Panc1 (cell line): ENCODE measurements around the gene PTPRN. TPM values are rescaled to one million over a fixed set of nuclear protein-coding genes. Genes with fewer than 3 reads are reported as not detected.

Experiments used
- ATAC-seq: fragments of 200-7000 bp; cut with Tn5 transposase; 2 replicates; pipeline ENCODE4 v1.9.1; 2020; ENCODE audit warnings: mild to moderate bottlenecking, moderate library complexity
- BruUV-seq: library from RNA; stranded (reverse); fragments of 400-500 nt; replicated peaks from 2 replicates; lab custom pipeline; 2021; lab: Mats Ljungman, UMichigan
- CTCF ChIA-PET: fragments of 300-600 bp; sonication (Branson Sonifier 250); formaldehyde crosslinking; loops from one replicate; lab custom pipeline; 2022; ENCODE audit warnings: antibody characterized with exemption; lab: Charles Lee
- POLR2A ChIA-PET: fragments of 300-600 bp; sonication (Branson Sonifier 250); formaldehyde crosslinking; loops from one replicate; lab custom pipeline; 2022; ENCODE audit warnings: antibody characterized with exemption; lab: Charles Lee
- DNase-seq: peaks from one replicate; pipeline ENCODE4 v3.0.0-alpha.2; 2010; ENCODE audit warnings: low read depth, low spot score
- H3K27ac ChIP-seq: 2 replicates; pipeline ENCODE4 v1.5.1; 2011; ENCODE audit warnings: mild to moderate bottlenecking, low read length, inconsistent platforms
- H3K27me3 ChIP-seq: fragments of 200-500 bp; sonication (Bioruptor generic); 2 replicates; pipeline ENCODE4 v1.6.0; 2014; ENCODE audit warnings: low read length, inconsistent platforms; ENCODE audit not compliant: control insufficient read depth, insufficient read depth
- H3K36me3 ChIP-seq: fragments of 200-500 bp; sonication (Bioruptor generic); 2 replicates; pipeline ENCODE4 v1.5.1; 2014; ENCODE audit warnings: inconsistent platforms, mild to moderate bottlenecking, low read length, moderate library complexity; ENCODE audit not compliant: control insufficient read depth, insufficient read depth
- H3K4me1 ChIP-seq: 2 replicates; pipeline ENCODE4 v1.5.1; 2011; ENCODE audit warnings: inconsistent platforms, mild to moderate bottlenecking, low read length, moderate library complexity; ENCODE audit not compliant: control insufficient read depth, insufficient read depth
- H3K4me3 ChIP-seq, 2 experiments: 2 replicates each; pipeline ENCODE4 v1.5.1; 2011 to 2012; ENCODE audit warnings: low read depth in 2 of 2, low read length in 2 of 2, mild to moderate bottlenecking in 2 of 2, inconsistent platforms in 1 of 2, moderate library complexity in 1 of 2
- H3K9me3 ChIP-seq: fragments of 200-500 bp; sonication (Bioruptor generic); 2 replicates; pipeline ENCODE4 v1.5.1; 2014; ENCODE audit warnings: low read depth, mild to moderate bottlenecking, inconsistent platforms, low read length, moderate library complexity; ENCODE audit not compliant: control insufficient read depth, insufficient read depth
- POLR2AphosphoS5 ChIP-seq: IDR thresholded peaks from 2 replicates; pipeline ENCODE4 v1.6.1; 2012; ENCODE audit warnings: mild to moderate bottlenecking, low read depth, low read length, moderate library complexity
- SIN3A ChIP-seq: IDR thresholded peaks from 2 replicates; pipeline ENCODE4 v1.6.1; 2012; ENCODE audit warnings: low read depth, mild to moderate bottlenecking, low read length, moderate library complexity, borderline replicate concordance; ENCODE audit not compliant: insufficient read depth
- TCF7L2 ChIP-seq: IDR thresholded peaks from 2 replicates; pipeline ENCODE4 v1.6.1; 2011; ENCODE audit warnings: mild to moderate bottlenecking, low read depth, low read length, inconsistent platforms
- in situ Hi-C: cut with HindIII; loops from 2 replicates; pipeline ENCODE4 v1.10.0; 2016; ENCODE audit warnings: low sequenced_read_pairs, low pct_unique_long_range_greater_than_20kb
- intact Hi-C: fragments of 100-400 bp; cut with micrococcal nuclease; formaldehyde crosslinking; loops from one replicate; pipeline ENCODE4 v1.10.0; 2022; ENCODE audit not compliant: unreplicated experiment
- total RNA-seq: library from RNA; stranded (reverse); gene quantifications from one replicate; pipeline ENCODE4 v1.2.1, GENCODE V29; 2021; ENCODE audit not compliant: unreplicated experiment
- TF ChIP-seq, protein P1 (sequence below): fragments of 450-650 bp; IDR thresholded peaks from 2 replicates; pipeline ENCODE4 v1.5.1; 2017; ENCODE audit warnings: mild to moderate bottlenecking
- TF ChIP-seq, protein P2 (sequence below), 2 experiments: IDR thresholded peaks; 2 replicates each; pipeline ENCODE4 v1.6.1; 2011 to 2012; ENCODE audit warnings: low read depth in 2 of 2, control low read depth in 1 of 2, low read length in 1 of 2, mild to moderate bottlenecking in 1 of 2, moderate library complexity in 1 of 2; ENCODE audit not compliant: insufficient read depth in 1 of 2

Gene PTPRN
- total RNA-seq, 1 experiment from 2014 or later: not detected

DNA sequence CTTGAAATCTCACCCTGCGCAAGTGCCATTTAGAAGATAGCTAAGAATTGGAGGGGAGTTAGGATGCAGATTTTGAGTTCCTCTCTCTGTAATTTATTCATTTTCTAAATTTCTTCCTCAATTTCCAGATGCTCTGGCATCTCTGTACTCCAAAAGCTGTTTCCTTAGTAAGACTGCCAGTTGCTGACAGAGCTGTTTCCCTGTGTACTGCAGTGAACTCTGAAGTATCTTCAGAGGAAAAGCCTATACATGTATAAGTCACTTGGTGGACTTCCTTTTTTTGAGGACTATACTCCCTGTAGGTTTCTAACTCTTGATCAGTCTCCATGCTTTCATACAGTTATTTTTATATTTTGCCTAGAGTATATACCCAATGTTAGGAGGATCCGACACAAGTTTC lies 24.9 kb upstream of the PTPRN start:
- POLR2A ChIA-PET: no interaction called here
- Histone ChIP-seq H3K27me3 (peaks cover 4% of the 10 kb centered on the region; the same call in 1 of the 2 replicates), H3K36me3 (no peaks in the 10 kb centered on the region), H3K9me3 (no peaks in the 10 kb centered on the region), H3K4me1 (no peaks in the 10 kb centered on the region), H3K27ac (no peak overlapping the region), H3K4me3 (no peak overlapping the region)
- CTCF ChIA-PET: no interaction called here
- intact Hi-C loops: no loop called here
- in situ Hi-C loops: no loop called here
- TF ChIP-seq, protein P1, sequence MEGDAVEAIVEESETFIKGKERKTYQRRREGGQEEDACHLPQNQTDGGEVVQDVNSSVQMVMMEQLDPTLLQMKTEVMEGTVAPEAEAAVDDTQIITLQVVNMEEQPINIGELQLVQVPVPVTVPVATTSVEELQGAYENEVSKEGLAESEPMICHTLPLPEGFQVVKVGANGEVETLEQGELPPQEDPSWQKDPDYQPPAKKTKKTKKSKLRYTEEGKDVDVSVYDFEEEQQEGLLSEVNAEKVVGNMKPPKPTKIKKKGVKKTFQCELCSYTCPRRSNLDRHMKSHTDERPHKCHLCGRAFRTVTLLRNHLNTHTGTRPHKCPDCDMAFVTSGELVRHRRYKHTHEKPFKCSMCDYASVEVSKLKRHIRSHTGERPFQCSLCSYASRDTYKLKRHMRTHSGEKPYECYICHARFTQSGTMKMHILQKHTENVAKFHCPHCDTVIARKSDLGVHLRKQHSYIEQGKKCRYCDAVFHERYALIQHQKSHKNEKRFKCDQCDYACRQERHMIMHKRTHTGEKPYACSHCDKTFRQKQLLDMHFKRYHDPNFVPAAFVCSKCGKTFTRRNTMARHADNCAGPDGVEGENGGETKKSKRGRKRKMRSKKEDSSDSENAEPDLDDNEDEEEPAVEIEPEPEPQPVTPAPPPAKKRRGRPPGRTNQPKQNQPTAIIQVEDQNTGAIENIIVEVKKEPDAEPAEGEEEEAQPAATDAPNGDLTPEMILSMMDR: no peak
- TF ChIP-seq TCF7L2 (no peak), POLR2AphosphoS5 (no peak), SIN3A (no peak)
- TF ChIP-seq, protein P2, sequence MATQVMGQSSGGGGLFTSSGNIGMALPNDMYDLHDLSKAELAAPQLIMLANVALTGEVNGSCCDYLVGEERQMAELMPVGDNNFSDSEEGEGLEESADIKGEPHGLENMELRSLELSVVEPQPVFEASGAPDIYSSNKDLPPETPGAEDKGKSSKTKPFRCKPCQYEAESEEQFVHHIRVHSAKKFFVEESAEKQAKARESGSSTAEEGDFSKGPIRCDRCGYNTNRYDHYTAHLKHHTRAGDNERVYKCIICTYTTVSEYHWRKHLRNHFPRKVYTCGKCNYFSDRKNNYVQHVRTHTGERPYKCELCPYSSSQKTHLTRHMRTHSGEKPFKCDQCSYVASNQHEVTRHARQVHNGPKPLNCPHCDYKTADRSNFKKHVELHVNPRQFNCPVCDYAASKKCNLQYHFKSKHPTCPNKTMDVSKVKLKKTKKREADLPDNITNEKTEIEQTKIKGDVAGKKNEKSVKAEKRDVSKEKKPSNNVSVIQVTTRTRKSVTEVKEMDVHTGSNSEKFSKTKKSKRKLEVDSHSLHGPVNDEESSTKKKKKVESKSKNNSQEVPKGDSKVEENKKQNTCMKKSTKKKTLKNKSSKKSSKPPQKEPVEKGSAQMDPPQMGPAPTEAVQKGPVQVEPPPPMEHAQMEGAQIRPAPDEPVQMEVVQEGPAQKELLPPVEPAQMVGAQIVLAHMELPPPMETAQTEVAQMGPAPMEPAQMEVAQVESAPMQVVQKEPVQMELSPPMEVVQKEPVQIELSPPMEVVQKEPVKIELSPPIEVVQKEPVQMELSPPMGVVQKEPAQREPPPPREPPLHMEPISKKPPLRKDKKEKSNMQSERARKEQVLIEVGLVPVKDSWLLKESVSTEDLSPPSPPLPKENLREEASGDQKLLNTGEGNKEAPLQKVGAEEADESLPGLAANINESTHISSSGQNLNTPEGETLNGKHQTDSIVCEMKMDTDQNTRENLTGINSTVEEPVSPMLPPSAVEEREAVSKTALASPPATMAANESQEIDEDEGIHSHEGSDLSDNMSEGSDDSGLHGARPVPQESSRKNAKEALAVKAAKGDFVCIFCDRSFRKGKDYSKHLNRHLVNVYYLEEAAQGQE (IDR thresholded peaks at IDR 0.05; ENCODE audit: insufficient read depth in 1 of 2, low read depth in 2 of 2, low read length in 1 of 2): no peak
- DNase-seq (no peak), ATAC-seq (no peak)
- no TSS peak for BruUV-seq

DNA sequence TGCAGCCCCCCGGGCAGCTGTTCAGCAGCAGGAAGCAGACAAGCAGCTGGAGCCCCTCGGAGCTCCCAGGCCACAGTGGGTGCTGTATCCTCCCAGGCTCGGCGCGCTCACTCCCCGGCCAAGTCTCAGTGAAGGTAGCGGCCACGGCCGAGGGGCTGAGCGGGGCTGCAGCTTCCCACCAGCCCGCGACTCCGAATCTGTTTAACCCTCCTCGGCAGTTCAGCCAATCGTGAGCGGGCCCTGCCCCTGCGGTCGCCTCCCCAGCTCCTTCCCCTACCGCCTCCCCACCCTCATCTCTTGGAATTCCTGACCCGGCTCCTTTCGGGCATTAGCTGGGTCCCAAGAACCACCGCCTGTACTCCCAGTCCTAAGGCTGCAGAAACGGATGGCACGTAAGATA lies 23.3 kb upstream of the PTPRN start, which contains the start of gene RESP18:
Gene RESP18, minus strand, starts transcription at position 203 of the 400 bp plus-strand sequence.
- ChIA-PET POLR2A (no interaction called here), CTCF (no interaction called here)
- DNase-seq (no peak), ATAC-seq (no peak)
- Histone ChIP-seq H3K9me3 (no peaks in the 10 kb centered on the region), H3K4me3 (no peak within 1 kb of the TSS), H3K4me1 (no peaks in the 10 kb centered on the region), H3K27ac (no peak within 1 kb of the TSS), H3K27me3 (0 out of 2 replicates have a peak, but pooled peaks cover 4% of the 10 kb centered on the region), H3K36me3 (no peaks in the 10 kb centered on the region)
- TF ChIP-seq, protein P1: no peak
- TF ChIP-seq POLR2AphosphoS5: no peak
- no peak for TF ChIP-seq TCF7L2
- TF ChIP-seq, protein P2 (IDR thresholded peaks at IDR 0.05; ENCODE audit: insufficient read depth in 1 of 2, low read depth in 2 of 2, low read length in 1 of 2): no peak
- no peak for TF ChIP-seq SIN3A
- in situ Hi-C loops: no loop called here
- intact Hi-C loops: no loop called here
- BruUV-seq: no TSS peak
